Naive thymus-derived CD4-positive, alpha-beta T cell (primary cell): ENCODE data around the gene SEMA3F. TPM values are rescaled to one million over a fixed set of nuclear protein-coding genes. Genes with fewer than 3 reads are reported as not detected.

Experiments
- ATAC-seq: fragments of 150-1000 bp; cut with Tn5 transposase; 2 replicates; pipeline ENCODE4 v1.10.0; 2021; ENCODE audit warnings: mild to moderate bottlenecking, moderate library complexity
- CTCF ChIA-PET: fragments of 350-600 bp; sonication (Branson Sonifier 250); formaldehyde crosslinking; loops from one replicate; lab custom pipeline; 2021; ENCODE audit warnings: antibody characterized with exemption; lab: Charles Lee
- POLR2A ChIA-PET: fragments of 350-600 bp; sonication (Branson Sonifier 250); formaldehyde crosslinking; loops from one replicate; lab custom pipeline; 2021; ENCODE audit warnings: antibody characterized with exemption, inconsistent platforms; lab: Charles Lee
- DNase-seq, 9 donors: peaks; one replicate each; pipeline versions ENCODE4 v3.0.0 to v3.0.0-alpha.2; 2020 to 2022; ENCODE audit warnings: mixed read lengths in 1 of 9
- H3K27ac ChIP-seq: one replicate; pipeline ENCODE4 v1.7.0; 2013; ENCODE audit warnings: mild to moderate bottlenecking, low read depth, low read length, moderate library complexity
- H3K27me3 ChIP-seq, 2 donors: one replicate each; pipeline ENCODE4 v1.7.0; 2013; ENCODE audit warnings: low read length in 2 of 2, mild to moderate bottlenecking in 2 of 2, moderate library complexity in 2 of 2; ENCODE audit not compliant: control insufficient read depth in 2 of 2, insufficient read depth in 2 of 2
- H3K36me3 ChIP-seq, 3 experiments: 1 replicate in 2 of 3; 2 replicates in 1 of 3; pipeline ENCODE4 v1.7.0; 2013; ENCODE audit warnings: low read length in 3 of 3, mild to moderate bottlenecking in 3 of 3, moderate library complexity in 1 of 3; ENCODE audit not compliant: insufficient read depth in 3 of 3, control insufficient read depth in 2 of 3
- H3K4me1 ChIP-seq, 2 donors: one replicate each; pipeline ENCODE4 v1.7.0; 2013; ENCODE audit warnings: low read length in 2 of 2, mild to moderate bottlenecking in 2 of 2, moderate library complexity in 1 of 2; ENCODE audit not compliant: control insufficient read depth in 2 of 2, insufficient read depth in 2 of 2
- H3K4me3 ChIP-seq: 2 replicates; pipeline ENCODE4 v1.7.0; 2013; ENCODE audit warnings: mild to moderate bottlenecking, low read length
- H3K9me3 ChIP-seq, 3 experiments: 1 replicate in 2 of 3; 2 replicates in 1 of 3; pipeline ENCODE4 v1.7.0; 2013; ENCODE audit warnings: low read length in 3 of 3; ENCODE audit not compliant: control insufficient read depth in 2 of 3
- H3K27ac Mint-ChIP-seq, 9 donors: one replicate each; pipeline ENCODE4 v1.8.0; 2020 to 2022; ENCODE audit warnings: mixed read lengths in 9 of 9, mild to moderate bottlenecking in 8 of 9, moderate library complexity in 5 of 9, inconsistent platforms in 2 of 9
- H3K27me3 Mint-ChIP-seq, 5 donors: one replicate each; pipeline ENCODE4 v1.8.0; 2021 to 2022; ENCODE audit warnings: mixed read lengths in 5 of 5, mild to moderate bottlenecking in 1 of 5
- H3K36me3 Mint-ChIP-seq, 5 donors: one replicate each; pipeline ENCODE4 v1.8.0; 2020 to 2022; ENCODE audit warnings: mixed read lengths in 5 of 5, mild to moderate bottlenecking in 3 of 5, inconsistent platforms in 1 of 5
- H3K4me1 Mint-ChIP-seq, 7 donors: one replicate each; pipeline ENCODE4 v1.8.0; 2020 to 2022; ENCODE audit warnings: mixed read lengths in 7 of 7, mild to moderate bottlenecking in 3 of 7, inconsistent platforms in 1 of 7
- H3K4me3 Mint-ChIP-seq, 10 donors: one replicate each; pipeline ENCODE4 v1.8.0; 2020 to 2022; ENCODE audit warnings: mild to moderate bottlenecking in 10 of 10, mixed read lengths in 10 of 10, moderate library complexity in 6 of 10, inconsistent platforms in 2 of 10
- H3K9me3 Mint-ChIP-seq, 11 donors: one replicate each; pipeline ENCODE4 v1.8.0; 2020 to 2022; ENCODE audit warnings: mixed read lengths in 11 of 11, mild to moderate bottlenecking in 4 of 11, inconsistent platforms in 1 of 11, moderate library complexity in 1 of 11
- intact Hi-C, 2 donors: fragments of 100-400 bp; cut with micrococcal nuclease; formaldehyde crosslinking; loops; one replicate each; pipeline ENCODE4 v1.15.1; 2023
- polyA plus RNA-seq, 2 donors: library from polyadenylated mRNA; unstranded; fragments of 300-500 nt; fragmentation: Illumina TruSeq; gene quantifications; one replicate each; pipeline ENCODE4 v1.2.3, GENCODE V29; 2021
- total RNA-seq, 6 experiments: library from RNA in 5 of 6; stranded (reverse) in 5 of 6; gene quantifications; 1 replicate in 5 of 6; 2 replicates in 1 of 6; pipeline ENCODE4 v1.2.3 and lab custom pipeline; 2021 to 2026

The SEMA3F gene
- total and polyA plus RNA-seq, 7 experiments from 2014 or later, result 0.34 to 1.1 (median 0.69) TPM; not detected in 4

DNA sequence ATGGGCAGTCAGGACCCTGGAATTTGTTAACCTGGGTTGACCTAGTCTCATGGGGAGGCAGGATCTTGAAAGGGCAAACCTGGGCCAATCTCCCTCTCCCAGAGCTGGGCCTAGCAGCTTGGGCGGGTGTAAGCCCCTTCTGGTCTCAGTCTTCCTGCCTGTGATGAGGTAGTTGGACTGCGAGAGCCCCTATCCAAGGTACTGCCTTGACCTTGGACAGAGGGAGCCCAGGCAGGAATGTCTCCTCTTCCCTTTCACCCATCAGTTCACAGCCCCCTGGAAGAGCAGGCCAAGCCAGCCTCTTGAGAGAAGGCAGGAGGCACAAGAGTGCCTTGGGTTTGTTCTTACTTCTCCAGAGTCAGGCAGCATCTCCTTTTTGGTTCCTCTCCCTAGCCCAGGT, 24.7 kb upstream of the SEMA3F start:
- H3K27ac ChIP-seq, result no peak overlapping the region
- no peak overlapping the region for H3K4me3 ChIP-seq
- Mint-ChIP-seq H3K36me3 (no peaks in the 10 kb centered on the region), H3K27me3 (peaks cover 0 to 6% (median 0%) of the 10 kb centered on the region in 5 donors), H3K9me3 (no peaks in the 10 kb centered on the region), H3K4me3 (no peak overlapping the region), H3K4me1 (no peaks in the 10 kb centered on the region), H3K27ac (no peak overlapping the region)
- no peak for ATAC-seq
- intact Hi-C loops, result no loop called here
- CTCF ChIA-PET, result interaction anchor here (0.6 kb wide), 2 partner anchors 24 to 46 kb away, joined by 3 read pairs; no protein-coding TSS in a partner anchor
- H3K36me3 ChIP-seq, result no peaks in the 10 kb centered on the region
- H3K9me3 ChIP-seq, result no peaks in the 10 kb centered on the region
- POLR2A ChIA-PET, result no interaction called here
- DNase-seq, result no peak
- no peaks in the 10 kb centered on the region for H3K4me1 ChIP-seq
- no peaks in the 10 kb centered on the region for H3K27me3 ChIP-seq

DNA sequence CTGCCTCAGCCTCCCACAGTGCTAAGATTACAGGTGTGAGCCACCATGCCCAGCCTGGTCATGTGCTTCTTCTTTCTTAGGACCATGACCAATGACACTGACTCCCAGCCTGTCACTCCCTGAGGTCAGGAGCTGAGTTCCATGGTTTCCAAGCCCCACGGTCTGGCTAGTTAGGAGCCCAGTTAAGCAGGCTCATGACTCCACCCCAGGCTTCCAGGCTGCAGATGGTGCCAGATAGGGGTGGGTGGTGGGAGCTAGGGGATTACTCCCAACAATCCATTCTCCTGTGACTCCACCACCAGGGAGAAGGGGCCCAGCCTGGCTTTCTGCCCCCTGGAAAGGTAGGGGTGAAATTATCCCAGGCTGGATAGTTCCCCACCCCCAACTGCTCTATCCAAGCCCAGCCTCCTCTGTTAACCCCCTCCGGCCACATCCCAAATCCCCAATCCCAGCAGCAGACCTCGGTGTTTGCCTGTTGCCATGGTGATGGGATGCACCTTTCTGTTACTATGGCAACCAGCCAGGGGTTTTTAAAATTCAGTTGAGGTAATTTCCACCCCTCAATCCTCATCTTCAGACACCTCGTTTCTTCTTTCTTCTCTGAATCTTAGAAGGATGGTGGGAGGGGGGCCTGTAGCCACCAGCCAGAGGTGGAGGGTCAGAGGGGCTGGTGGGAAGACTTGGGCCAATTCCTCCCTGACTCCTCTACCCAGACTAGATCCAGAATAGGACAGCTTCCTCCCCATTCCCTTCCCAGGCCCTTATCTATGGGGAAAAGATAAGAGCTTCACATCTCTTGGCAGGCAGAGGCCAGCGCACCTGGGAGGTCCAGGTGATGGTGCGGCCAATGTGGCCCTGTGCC, 22.5 kb upstream of the SEMA3F start:
- no peak for DNase-seq
- ChIA-PET CTCF (interaction anchor here (0.7 kb wide), 1 partner anchor 15 kb away, joined by 3 read pairs; no protein-coding TSS in a partner anchor), POLR2A (no interaction called here)
- no peaks in the 10 kb centered on the region for H3K36me3 ChIP-seq
- intact Hi-C loops, result no loop called here
- no peaks in the 10 kb centered on the region for H3K9me3 ChIP-seq
- Mint-ChIP-seq H3K36me3 (no peaks in the 10 kb centered on the region), H3K4me1 (no peaks in the 10 kb centered on the region), H3K27ac (peak overlapping the region in 1 of 9 donors; percentile 52), H3K4me3 (no peak overlapping the region), H3K9me3 (no peaks in the 10 kb centered on the region), H3K27me3 (peaks cover 0 to 6% (median 0%) of the 10 kb centered on the region in 5 donors)
- H3K27ac ChIP-seq, result no peak overlapping the region
- no peaks in the 10 kb centered on the region for H3K4me1 ChIP-seq
- no peak for ATAC-seq
- no peak overlapping the region for H3K4me3 ChIP-seq
- H3K27me3 ChIP-seq, result no peaks in the 10 kb centered on the region

DNA sequence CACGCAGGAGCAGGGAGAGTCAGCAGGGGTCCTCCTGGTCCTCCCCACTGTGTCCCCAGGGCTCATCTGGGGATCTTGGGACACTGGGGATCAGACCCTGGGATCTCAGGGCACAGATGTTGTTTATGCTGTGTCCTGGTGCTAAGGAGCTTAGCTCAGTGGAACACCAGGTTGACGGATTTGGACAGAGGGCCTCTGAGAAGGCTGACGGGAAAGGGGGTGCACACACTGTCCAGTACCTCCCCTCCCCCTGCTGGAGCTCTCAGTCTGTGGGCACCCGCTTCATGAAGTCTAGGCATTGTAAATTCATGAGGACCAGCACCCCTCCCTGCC, 21.9 kb upstream of the SEMA3F start:
- Histone ChIP-seq H3K36me3 (no peaks in the 10 kb centered on the region), H3K4me1 (peaks cover 0 to under 1% of the 10 kb centered on the region in 2 donors), H3K27me3 (no peaks in the 10 kb centered on the region), H3K9me3 (no peaks in the 10 kb centered on the region), H3K27ac (no peak overlapping the region), H3K4me3 (no peak overlapping the region)
- POLR2A ChIA-PET, result no interaction called here
- ATAC-seq (no peak), DNase-seq (no peak)
- CTCF ChIA-PET, result interaction anchor here (0.7 kb wide), 1 partner anchor 14 kb away, joined by 3 read pairs; no protein-coding TSS in a partner anchor
- Mint-ChIP-seq H3K27ac (no peak overlapping the region), H3K9me3 (no peaks in the 10 kb centered on the region), H3K27me3 (peaks cover 0 to 7% (median 0%) of the 10 kb centered on the region in 5 donors), H3K36me3 (no peaks in the 10 kb centered on the region), H3K4me1 (peaks cover under 1 to 2% (median 2%) of the 10 kb centered on the region in 7 donors), H3K4me3 (no peak overlapping the region)
- intact Hi-C loops, result no loop called here

DNA sequence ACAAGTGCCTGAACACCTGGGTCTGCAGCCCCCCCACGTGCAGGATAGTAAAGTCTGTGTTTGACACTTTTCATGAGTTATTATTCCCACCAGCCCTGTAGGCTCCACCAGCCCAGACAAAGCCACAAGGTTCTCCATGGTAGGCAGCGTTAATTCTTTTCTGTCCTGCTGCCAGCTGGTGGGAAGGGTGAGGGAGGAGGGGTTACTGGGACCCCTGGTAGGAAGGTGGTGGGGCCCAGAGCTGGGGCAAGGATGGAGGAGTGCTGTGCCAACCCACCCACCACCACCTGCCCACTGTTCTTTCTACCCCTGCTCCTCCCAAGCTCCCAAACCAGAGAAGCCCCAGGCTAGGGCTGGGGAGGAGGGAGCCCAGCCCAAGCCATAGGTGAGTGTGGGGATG, 20.8 kb upstream of the SEMA3F start:
- ATAC-seq (no peak), DNase-seq (no peak)
- no peak overlapping the region for H3K27ac ChIP-seq
- H3K36me3 ChIP-seq, result no peaks in the 10 kb centered on the region
- intact Hi-C loops, result no loop called here
- Mint-ChIP-seq H3K4me3 (no peak overlapping the region), H3K9me3 (no peaks in the 10 kb centered on the region), H3K27ac (no peak overlapping the region), H3K4me1 (peaks cover 6 to 11% (median 11%) of the 10 kb centered on the region in 7 donors), H3K36me3 (no peaks in the 10 kb centered on the region), H3K27me3 (peaks cover 0 to 10% (median 0%) of the 10 kb centered on the region in 5 donors)
- ChIA-PET CTCF (no interaction called here), POLR2A (no interaction called here)
- H3K27me3 ChIP-seq, result no peaks in the 10 kb centered on the region
- no peaks in the 10 kb centered on the region for H3K9me3 ChIP-seq
- peaks cover 0 to 7% of the 10 kb centered on the region in 2 donors for H3K4me1 ChIP-seq
- no peak overlapping the region for H3K4me3 ChIP-seq

DNA sequence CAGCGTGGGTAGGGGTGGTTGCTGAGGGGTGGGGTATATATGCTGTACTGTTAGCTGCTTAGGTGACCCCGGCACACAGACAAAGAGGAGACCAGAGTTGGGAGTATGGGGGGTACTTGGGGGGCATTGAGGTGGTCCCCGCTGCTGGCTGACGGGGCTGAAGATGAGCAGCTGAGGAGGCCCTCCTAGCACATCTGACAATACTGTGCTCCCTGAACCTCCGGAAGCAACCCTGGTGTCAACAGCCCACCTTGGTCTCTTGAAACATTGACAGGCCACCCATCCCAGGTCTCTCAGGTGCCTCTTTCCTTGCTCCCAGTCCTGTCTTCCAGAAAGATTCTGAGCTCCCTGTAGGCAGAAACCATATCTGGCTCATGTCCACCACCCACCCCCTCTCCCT, 19.2 kb upstream of the SEMA3F start:
- Mint-ChIP-seq H3K9me3 (no peaks in the 10 kb centered on the region), H3K27ac (peak overlapping the region in 1 of 9 donors; percentile 41), H3K27me3 (peaks cover 0 to 10% (median 0%) of the 10 kb centered on the region in 5 donors), H3K36me3 (no peaks in the 10 kb centered on the region), H3K4me3 (no peak overlapping the region), H3K4me1 (peaks cover 6 to 11% (median 11%) of the 10 kb centered on the region in 7 donors)
- Histone ChIP-seq H3K27ac (no peak overlapping the region), H3K4me3 (no peak overlapping the region), H3K36me3 (no peaks in the 10 kb centered on the region), H3K4me1 (peaks cover 0 to 7% of the 10 kb centered on the region in 2 donors), H3K27me3 (no peaks in the 10 kb centered on the region), H3K9me3 (no peaks in the 10 kb centered on the region)
- CTCF ChIA-PET, result no interaction called here
- POLR2A ChIA-PET, result no interaction called here
- ATAC-seq, result no peak
- no peak for DNase-seq
- intact Hi-C loops, result no loop called here

DNA sequence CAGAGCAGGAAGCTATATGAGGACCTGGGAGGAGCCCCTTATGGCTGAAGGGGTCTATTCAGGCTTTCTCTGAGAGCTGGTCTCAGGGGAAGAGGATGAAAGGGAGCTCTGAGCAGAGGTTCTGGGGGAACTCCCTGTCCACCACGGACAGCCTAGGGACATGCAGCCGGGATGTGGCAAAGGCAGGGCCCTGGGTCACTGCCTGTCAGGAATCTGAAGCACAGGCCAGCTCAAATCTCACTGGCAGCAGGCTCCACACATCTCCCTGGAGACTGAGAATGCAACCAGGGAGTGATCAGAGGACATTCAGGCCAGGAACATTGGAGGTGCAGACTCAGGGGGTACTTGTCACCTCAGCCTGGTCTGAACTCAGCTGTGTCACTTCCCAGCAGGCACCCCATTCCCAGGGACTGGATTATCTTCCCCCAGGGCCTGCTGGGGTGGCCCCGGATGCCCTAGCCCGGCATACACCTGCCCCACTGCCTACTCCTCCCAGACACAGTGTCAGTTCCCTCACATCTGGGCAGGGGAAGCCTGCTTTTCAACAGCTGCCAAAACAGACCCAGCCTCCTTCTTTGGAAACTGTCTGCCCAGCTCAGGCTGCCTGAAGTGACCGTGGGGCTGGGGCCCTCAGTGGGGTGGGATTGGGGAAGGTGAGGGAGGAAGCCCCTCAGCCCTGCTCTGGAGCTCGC, 18.3 kb upstream of the SEMA3F start:
- no peaks in the 10 kb centered on the region for H3K36me3 Mint-ChIP-seq
- no peak overlapping the region for H3K4me3 Mint-ChIP-seq
- Histone ChIP-seq H3K27ac (no peak overlapping the region), H3K9me3 (no peaks in the 10 kb centered on the region), H3K4me3 (no peak overlapping the region), H3K36me3 (no peaks in the 10 kb centered on the region), H3K4me1 (peaks cover 0 to 7% of the 10 kb centered on the region in 2 donors), H3K27me3 (no peaks in the 10 kb centered on the region)
- ATAC-seq (no peak), DNase-seq (no peak)
- H3K4me1 Mint-ChIP-seq, result peaks cover 6 to 11% (median 11%) of the 10 kb centered on the region in 7 donors
- CTCF ChIA-PET, result no interaction called here
- POLR2A ChIA-PET, result interaction anchor here (0.6 kb wide), 1 partner anchor 1401 kb away, joined by 3 read pairs; no protein-coding TSS in a partner anchor
- no peaks in the 10 kb centered on the region for H3K9me3 Mint-ChIP-seq
- peaks cover 0 to 10% (median 0%) of the 10 kb centered on the region in 5 donors for H3K27me3 Mint-ChIP-seq
- intact Hi-C loops, result no loop called here
- H3K27ac Mint-ChIP-seq, result peak overlapping the region in 1 of 9 donors; percentile 41
